Uterus (tissue), 4 donors: ENCODE measurements around the gene ITGB8. TPM values are rescaled to one million over a fixed set of nuclear protein-coding genes. Genes with fewer than 3 reads are reported as not detected.
"Not testable (repeated sequence)": the region's sequence is repeated elsewhere in the genome, so short reads cannot be mapped to it uniquely, and the experiment has no call there.

Experiments used
- DNase-seq, 2 donors: peaks; one replicate each; pipeline ENCODE4 v3.0.0-alpha.2; 2019 to 2020
- H3K27ac ChIP-seq, 2 donors: fragments of 200-600 bp; sonication (generic); 1 replicate in 1 of 2; 2 replicates in 1 of 2; pipeline ENCODE4 v1.5.1; 2016 to 2018
- H3K27me3 ChIP-seq, 2 donors: fragments of 200-600 bp; sonication (generic); one replicate each; pipeline ENCODE4 v1.5.1; 2018 to 2019; ENCODE audit warnings: control low read depth in 1 of 2
- H3K36me3 ChIP-seq, 2 donors: fragments of 200-600 bp; sonication (generic); one replicate each; pipeline ENCODE4 v1.5.1; 2019; ENCODE audit warnings: control low read depth in 1 of 2
- H3K4me1 ChIP-seq, 2 donors: fragments of 200-600 bp; sonication (generic); one replicate each; pipeline ENCODE4 v1.5.1; 2018 to 2019; ENCODE audit warnings: control low read depth in 1 of 2
- H3K4me3 ChIP-seq, 2 donors: fragments of 200-600 bp; sonication (generic); 1 replicate in 1 of 2; 2 replicates in 1 of 2; pipeline ENCODE4 v1.5.1; 2018 to 2019; ENCODE audit warnings: mild to moderate bottlenecking in 1 of 2
- H3K9me3 ChIP-seq, 2 donors: fragments of 200-600 bp; sonication (generic); one replicate each; pipeline ENCODE4 v1.5.1; 2019; ENCODE audit warnings: control low read depth in 1 of 2
- CTCF ChIP-seq, 4 experiments: fragments of 200-600 bp in 2 of 4; fragments of 450-650 bp in 2 of 4; sonication (generic) in 2 of 4; IDR thresholded peaks; one replicate each; pipeline ENCODE4 v1.5.1; 2016 to 2019; ENCODE audit warnings: antibody characterized with exemption in 4 of 4, mild to moderate bottlenecking in 2 of 4, moderate library complexity in 1 of 4
- POLR2A ChIP-seq, 2 donors: fragments of 450-650 bp; IDR thresholded peaks; one replicate each; pipeline ENCODE4 v1.6.1; 2016; ENCODE audit warnings: antibody characterized with exemption in 2 of 2, mild to moderate bottlenecking in 1 of 2, moderate library complexity in 1 of 2
- intact Hi-C: fragments of 100-400 bp; cut with DNase I; formaldehyde crosslinking; loops from one replicate; pipeline ENCODE4 v1.15.1; 2023; ENCODE audit warnings: low total_unique reads
- total RNA-seq, 4 donors: library from RNA; depleted of rRNA in 3 of 4; stranded (reverse); fragments of >200 nt in 3 of 4; gene quantifications; one replicate each; pipeline versions ENCODE4 v1.1.0 to v1.2.4, GENCODE V29; 2014 to 2023
- donor health status: DM: yes; HTN: yes; CAD: no.

ITGB8 gene
- total RNA-seq, 4 donors from 2014 or later = 9.1 to 74.8 (median 27.6) TPM

GRCh38 chr7:20385126-20385525, 54.4 kb downstream of the ITGB8 start:
- Histone ChIP-seq H3K4me3 (no peak overlapping the region), H3K36me3 (no peaks in the 10 kb centered on the region), H3K27ac (no peak overlapping the region), H3K4me1 (no peaks in the 10 kb centered on the region), H3K9me3 (no peaks in the 10 kb centered on the region), H3K27me3 (no peaks in the 10 kb centered on the region)
- DNase-seq = no peak
- TF ChIP-seq POLR2A (IDR thresholded peaks at IDR 0.05) (no peak), CTCF (IDR thresholded peaks at IDR 0.05) (no peak)
- intact Hi-C loops = no loop called here

GRCh38 chr7:20388084-20388483, 57.4 kb downstream of the ITGB8 start:
- Histone ChIP-seq H3K27ac (no peak overlapping the region), H3K4me3 (no peak overlapping the region), H3K9me3 (no peaks in the 10 kb centered on the region), H3K27me3 (no peaks in the 10 kb centered on the region), H3K36me3 (no peaks in the 10 kb centered on the region), H3K4me1 (no peaks in the 10 kb centered on the region)
- no peak for TF ChIP-seq CTCF (IDR thresholded peaks at IDR 0.05)
- no peak for TF ChIP-seq POLR2A (IDR thresholded peaks at IDR 0.05)
- DNase-seq = no peak
- intact Hi-C loops = no loop called here

DNA sequence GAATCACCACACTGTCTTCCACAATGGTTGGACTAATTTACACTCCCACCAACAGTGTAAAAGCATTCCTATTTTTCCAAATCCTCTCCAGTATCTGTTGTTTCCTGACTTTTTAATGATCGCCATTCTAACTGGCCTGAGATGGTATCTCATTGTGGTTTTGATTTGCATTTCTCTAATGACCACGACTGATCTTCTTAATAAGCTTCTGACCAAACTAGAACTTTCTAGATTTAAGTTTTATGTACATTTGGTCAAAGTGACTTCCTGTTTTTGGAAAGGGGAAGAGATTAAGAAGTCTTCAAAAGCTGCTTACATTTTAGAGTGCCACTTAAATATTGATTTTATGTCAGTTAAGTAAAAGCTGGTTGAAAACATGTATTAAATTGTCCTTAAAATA, 58.5 kb downstream of the ITGB8 start:
- H3K27ac ChIP-seq, intact Hi-C loops, H3K4me3 ChIP-seq, DNase-seq, H3K9me3 ChIP-seq, H3K27me3 ChIP-seq, H3K36me3 ChIP-seq, H3K4me1 ChIP-seq: not testable (repeated sequence)

GRCh38 chr7:20393021-20393610, 62.4 kb downstream of the ITGB8 start:
- H3K4me1 ChIP-seq = no peaks in the 10 kb centered on the region
- intact Hi-C loops = no loop called here
- no peaks in the 10 kb centered on the region for H3K36me3 ChIP-seq

DNA sequence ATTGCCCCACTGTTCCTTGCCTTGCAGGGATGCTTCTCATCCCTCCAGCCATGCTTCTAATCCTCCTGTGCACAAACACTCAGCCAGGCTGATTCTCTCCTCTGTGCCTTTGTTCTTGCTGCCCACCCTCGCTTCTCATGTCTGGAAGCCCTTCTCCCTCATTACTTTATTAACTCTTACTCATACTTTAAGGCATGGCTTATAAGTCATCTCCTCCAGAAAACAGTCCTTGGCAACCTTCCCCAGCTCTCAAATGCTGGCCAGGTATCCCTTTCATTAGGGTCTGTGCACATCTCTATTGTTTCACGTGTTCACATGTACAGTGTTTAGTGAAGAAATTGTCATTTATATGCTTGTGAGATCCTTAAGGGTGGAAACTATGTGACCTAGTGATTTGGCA, 62.9 kb downstream of the ITGB8 start:
- H3K9me3 ChIP-seq = no peaks in the 10 kb centered on the region
- no peaks in the 10 kb centered on the region for H3K36me3 ChIP-seq
- H3K27me3 ChIP-seq = no peaks in the 10 kb centered on the region
- no peaks in the 10 kb centered on the region for H3K4me1 ChIP-seq
- no peak for DNase-seq
- H3K27ac ChIP-seq = no peak overlapping the region
- TF ChIP-seq POLR2A (IDR thresholded peaks at IDR 0.05) (no peak), CTCF (IDR thresholded peaks at IDR 0.05) (no peak)
- intact Hi-C loops = no loop called here
- no peak overlapping the region for H3K4me3 ChIP-seq

More at GRCh38 chr7:20393021-20393610, 62.4 kb downstream of the ITGB8 start:
- H3K27me3 ChIP-seq = no peaks in the 10 kb centered on the region
- TF ChIP-seq POLR2A (IDR thresholded peaks at IDR 0.05) (no peak), CTCF (IDR thresholded peaks at IDR 0.05) (no peak)
- H3K27ac ChIP-seq = no peak overlapping the region
- H3K4me3 ChIP-seq = no peak overlapping the region
- no peaks in the 10 kb centered on the region for H3K9me3 ChIP-seq
- DNase-seq = no peak

GRCh38 chr7:20394284-20394683, 63.6 kb downstream of the ITGB8 start:
- no peak overlapping the region for H3K4me3 ChIP-seq
- no peaks in the 10 kb centered on the region for H3K36me3 ChIP-seq
- TF ChIP-seq POLR2A (IDR thresholded peaks at IDR 0.05) = no peak
- TF ChIP-seq CTCF (IDR thresholded peaks at IDR 0.05) = no peak
- H3K27me3 ChIP-seq = no peaks in the 10 kb centered on the region
- no peaks in the 10 kb centered on the region for H3K9me3 ChIP-seq
- H3K27ac ChIP-seq = no peak overlapping the region
- intact Hi-C loops = no loop called here
- no peak for DNase-seq
- H3K4me1 ChIP-seq = no peaks in the 10 kb centered on the region
